ENCODE data around the gene RPTOR.

RPTOR gene

DNA sequence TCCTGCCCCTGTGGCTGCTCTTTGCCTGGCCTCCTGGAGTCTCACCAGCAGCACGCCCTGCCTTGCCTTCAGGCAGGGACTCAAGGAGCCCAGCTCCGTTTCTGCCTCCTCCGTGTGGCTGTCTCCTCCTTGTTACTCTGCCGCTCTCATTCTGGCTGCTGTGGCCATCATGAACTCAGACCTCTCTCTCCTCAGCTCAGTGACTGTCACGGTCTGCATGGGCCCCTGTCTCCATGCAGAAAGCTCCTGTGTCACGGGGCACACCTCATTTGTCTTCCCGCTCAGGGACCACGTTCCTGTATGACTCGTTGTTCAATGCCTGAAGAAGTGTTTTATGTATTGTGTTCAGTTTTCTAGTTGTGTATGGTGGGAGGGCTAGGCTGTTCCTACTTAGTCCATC, 25.3 kb downstream of the RPTOR start:
- Histone ChIP-seq H3K4me2 (ENCODE audit: low read length) (peak overlapping the region; percentile 42), H3K27me3 (ENCODE audit: insufficient read depth, low read length) (no peaks in the 10 kb centered on the region)
- TF ChIP-seq CTCF (IDR thresholded peaks at IDR 0.05; ENCODE audit: low read length) (no peak), EZH2 (IDR thresholded peaks at IDR 0.05; ENCODE audit: borderline replicate concordance, low read length) (no peak)

GRCh38 chr17:80573701-80574100, 29.1 kb downstream of the RPTOR start:
- Histone ChIP-seq H3K9ac (ENCODE audit: low read length) (no peak overlapping the region), H3K4me3 (ENCODE audit: low read depth, low read length, poor library complexity, severe bottlenecking) (no peak overlapping the region), H4K20me1 (ENCODE audit: insufficient read depth, low read length) (no peaks in the 10 kb centered on the region), H3F3A (ENCODE audit: insufficient read depth, low read length) (no peaks in the 10 kb centered on the region), H3K36me3 (ENCODE audit: insufficient read depth, low read length) (peaks cover 10% of the 10 kb centered on the region), H3K27ac (ENCODE audit: low read depth, low read length, poor library complexity, severe bottlenecking) (no peak overlapping the region), H3K9me2 (ENCODE audit: low read depth, low read length) (no peaks in the 10 kb centered on the region), H3K4me1 (ENCODE audit: insufficient read depth, low read length, severe bottlenecking) (peaks cover 59% of the 10 kb centered on the region), H2AFZ (ENCODE audit: low read length) (no peak overlapping the region), H3K4me2 (ENCODE audit: low read length) (no peak overlapping the region), H3K9me3 (ENCODE audit: low read length) (no peaks in the 10 kb centered on the region), H3K79me2 (ENCODE audit: insufficient read depth, low read length) (peaks cover 49% of the 10 kb centered on the region), H3K27me3 (ENCODE audit: insufficient read depth, low read length) (no peaks in the 10 kb centered on the region)
- no peak for TF ChIP-seq CTCF (IDR thresholded peaks at IDR 0.05; ENCODE audit: low read length)
- no peak for TF ChIP-seq EZH2 (IDR thresholded peaks at IDR 0.05; ENCODE audit: borderline replicate concordance, low read length)

More for the DNA sequence above, 25.3 kb downstream of the RPTOR start:
- H3F3A ChIP-seq (ENCODE audit: insufficient read depth, low read length) = no peaks in the 10 kb centered on the region
- H2AFZ ChIP-seq (ENCODE audit: low read length) = no peak overlapping the region
- H4K20me1 ChIP-seq (ENCODE audit: insufficient read depth, low read length) = no peaks in the 10 kb centered on the region
- peaks cover 61% of the 10 kb centered on the region for H3K79me2 ChIP-seq (ENCODE audit: insufficient read depth, low read length)
- no peaks in the 10 kb centered on the region for H3K9me2 ChIP-seq (ENCODE audit: low read depth, low read length)
- H3K4me3 ChIP-seq (ENCODE audit: low read depth, low read length, poor library complexity, severe bottlenecking) = no peak overlapping the region
- peak overlapping the region; percentile 13; the same call in 1 of the 2 replicates for H3K9ac ChIP-seq (ENCODE audit: low read length)
- peaks cover 37% of the 10 kb centered on the region for H3K4me1 ChIP-seq (ENCODE audit: insufficient read depth, low read length, severe bottlenecking)
- H3K9me3 ChIP-seq (ENCODE audit: low read length) = no peaks in the 10 kb centered on the region
- H3K36me3 ChIP-seq (ENCODE audit: insufficient read depth, low read length) = peaks cover 14% of the 10 kb centered on the region
- H3K27ac ChIP-seq (ENCODE audit: low read depth, low read length, poor library complexity, severe bottlenecking) = peak overlapping the region; percentile 42

- H3K27me3 ChIP-seq (ENCODE audit: insufficient read depth, low read length) = no peaks in the 10 kb centered on the region
- no peaks in the 10 kb centered on the region for H3K9me2 ChIP-seq (ENCODE audit: low read depth, low read length)
- H3K79me2 ChIP-seq (ENCODE audit: insufficient read depth, low read length) = peaks cover 41% of the 10 kb centered on the region
- no peak overlapping the region for H3K9ac ChIP-seq (ENCODE audit: low read length)
- TF ChIP-seq EZH2 (IDR thresholded peaks at IDR 0.05; ENCODE audit: borderline replicate concordance, low read length) (no peak), CTCF (IDR thresholded peaks at IDR 0.05; ENCODE audit: low read length) (no peak)
- H3K36me3 ChIP-seq (ENCODE audit: insufficient read depth, low read length) = peaks cover 10% of the 10 kb centered on the region
- no peak overlapping the region for H3K27ac ChIP-seq (ENCODE audit: low read depth, low read length, poor library complexity, severe bottlenecking)
- H3K4me1 ChIP-seq (ENCODE audit: insufficient read depth, low read length, severe bottlenecking) = peaks cover 58% of the 10 kb centered on the region
- no peaks in the 10 kb centered on the region for H3K9me3 ChIP-seq (ENCODE audit: low read length)
- H2AFZ ChIP-seq (ENCODE audit: low read length) = no peak overlapping the region
- H3K4me3 ChIP-seq (ENCODE audit: low read depth, low read length, poor library complexity, severe bottlenecking) = no peak overlapping the region
- H3F3A ChIP-seq (ENCODE audit: insufficient read depth, low read length) = no peaks in the 10 kb centered on the region
- H3K4me2 ChIP-seq (ENCODE audit: low read length) = no peak overlapping the region
- no peaks in the 10 kb centered on the region for H4K20me1 ChIP-seq (ENCODE audit: insufficient read depth, low read length)
These were observed 29.9 kb downstream of the RPTOR start for GRCh38 chr17:80574496-80574895.

All from OCI-LY1 (cell line).